MM.1S (cell line): ENCODE data around the gene RBMS3.
"Not testable (repeated sequence)": the region's sequence is repeated elsewhere in the genome, so short reads cannot be mapped to it uniquely, and the experiment has no call there.

Experiments
- DNase-seq: peaks from one replicate; pipeline ENCODE4 v3.0.0-alpha.2; 2015
- H2AFZ ChIP-seq: fragments of 300-600 bp; sonication (generic); 2 replicates; pipeline ENCODE4 v1.6.0; 2016; ENCODE audit warnings: antibody characterized with exemption, low read length
- H3F3A ChIP-seq: fragments of 300-600 bp; sonication (generic); 2 replicates; pipeline ENCODE4 v1.6.1; 2016; ENCODE audit warnings: mild to moderate bottlenecking, antibody characterized with exemption, low read length, moderate library complexity, mixed read lengths; ENCODE audit not compliant: insufficient read depth
- H3K27ac ChIP-seq: fragments of 300-600 bp; sonication (generic); 2 replicates; pipeline ENCODE4 v1.5.1; 2016; ENCODE audit warnings: mild to moderate bottlenecking, low read length
- H3K27me3 ChIP-seq: fragments of 300-600 bp; sonication (generic); replicated peaks from 2 replicates; pipeline ENCODE4 v1.6.0; 2016; ENCODE audit warnings: low read length; ENCODE audit not compliant: insufficient read depth
- H3K36me3 ChIP-seq: fragments of 300-600 bp; sonication (generic); replicated peaks from 2 replicates; pipeline ENCODE4 v1.6.1; 2016; ENCODE audit warnings: mild to moderate bottlenecking, low read length, mixed read lengths; ENCODE audit not compliant: insufficient read depth
- H3K4me1 ChIP-seq: fragments of 300-600 bp; sonication (generic); 2 replicates; pipeline ENCODE4 v1.6.1; 2016; ENCODE audit warnings: low read length, mixed read lengths
- H3K4me2 ChIP-seq: fragments of 300-600 bp; sonication (generic); 2 replicates; pipeline ENCODE4 v1.6.0; 2016; ENCODE audit warnings: low read depth, low read length
- H3K4me3 ChIP-seq: fragments of 300-600 bp; sonication (generic); 2 replicates; pipeline ENCODE4 v1.5.1; 2016; ENCODE audit warnings: low read length, mixed read lengths
- H3K79me2 ChIP-seq: fragments of 300-600 bp; sonication (generic); 2 replicates; pipeline ENCODE4 v1.6.1; 2016; ENCODE audit warnings: mixed run types, low read length, mixed read lengths
- H3K9ac ChIP-seq: fragments of 300-600 bp; sonication (generic); 2 replicates; pipeline ENCODE4 v1.6.1; 2016; ENCODE audit warnings: low read length, mixed read lengths
- H3K9me2 ChIP-seq: fragments of 300-600 bp; sonication (generic); replicated peaks from 2 replicates; pipeline ENCODE4 v1.6.1; 2016; ENCODE audit warnings: mild to moderate bottlenecking, low read length, mixed read lengths; ENCODE audit not compliant: insufficient read depth
- H3K9me3 ChIP-seq: fragments of 300-600 bp; sonication (generic); replicated peaks from 2 replicates; pipeline ENCODE4 v1.6.1; 2016; ENCODE audit warnings: mild to moderate bottlenecking, low read length, mixed read lengths; ENCODE audit not compliant: insufficient read depth
- H4K20me1 ChIP-seq: fragments of 300-600 bp; sonication (generic); 2 replicates; pipeline ENCODE4 v1.6.1; 2016; ENCODE audit warnings: mild to moderate bottlenecking, low read length, moderate library complexity, mixed read lengths; ENCODE audit not compliant: insufficient read depth
- EZH2 ChIP-seq: fragments of 300-600 bp; sonication (generic); optimal IDR thresholded peaks from 2 replicates; pipeline ENCODE3; 2017; ENCODE audit warnings: low read depth, mild to moderate bottlenecking, antibody characterized with exemption, low read length, mixed read lengths
- EZH2phosphoT487 ChIP-seq: fragments of 300-600 bp; sonication (generic); IDR thresholded peaks from 2 replicates; pipeline ENCODE4 v1.6.1; 2018; ENCODE audit warnings: antibody characterized with exemption, low read length
- TF ChIP-seq, protein P1 (sequence below): fragments of 300-600 bp; sonication (generic); IDR thresholded peaks from 2 replicates; pipeline ENCODE4 v1.5.1; 2016; ENCODE audit warnings: antibody characterized with exemption, low read length, mixed read lengths

The RBMS3 gene

DNA sequence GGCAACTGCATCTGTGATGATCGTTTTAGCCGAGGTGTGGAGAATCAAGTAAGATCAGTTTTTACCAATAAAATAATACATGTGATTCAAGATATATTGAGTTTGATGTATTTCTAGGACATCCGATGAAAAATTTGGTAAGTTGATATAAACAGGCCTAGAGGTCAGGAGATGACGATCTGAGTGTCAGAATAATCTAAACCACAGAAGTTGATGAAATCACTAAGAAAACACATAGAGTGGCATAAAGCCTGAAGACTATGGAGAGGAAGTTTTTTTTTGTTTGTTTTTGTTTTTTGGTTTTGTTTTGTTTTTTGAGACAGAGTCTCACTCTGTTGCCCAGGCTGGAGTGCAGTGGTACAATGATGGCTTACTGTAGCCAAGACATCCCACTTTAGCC, 235.3 kb downstream of the RBMS3 start:
- Histone ChIP-seq H3K27me3 (no peaks in the 10 kb centered on the region), H3F3A (no peaks in the 10 kb centered on the region; the same call in 1 of the 2 replicates), H2AFZ (no peak overlapping the region), H3K4me3 (no peak overlapping the region), H3K27ac (no peak overlapping the region), H3K79me2 (no peaks in the 10 kb centered on the region), H3K9ac (no peak overlapping the region), H3K9me2 (no peaks in the 10 kb centered on the region), H3K4me2 (no peak overlapping the region), H3K4me1 (peaks cover 11% of the 10 kb centered on the region), H3K36me3 (no peaks in the 10 kb centered on the region), H4K20me1 (no peaks in the 10 kb centered on the region), H3K9me3 (no peaks in the 10 kb centered on the region)
- TF ChIP-seq EZH2 (no peak), EZH2phosphoT487 (no peak)
- TF ChIP-seq, protein P1, sequence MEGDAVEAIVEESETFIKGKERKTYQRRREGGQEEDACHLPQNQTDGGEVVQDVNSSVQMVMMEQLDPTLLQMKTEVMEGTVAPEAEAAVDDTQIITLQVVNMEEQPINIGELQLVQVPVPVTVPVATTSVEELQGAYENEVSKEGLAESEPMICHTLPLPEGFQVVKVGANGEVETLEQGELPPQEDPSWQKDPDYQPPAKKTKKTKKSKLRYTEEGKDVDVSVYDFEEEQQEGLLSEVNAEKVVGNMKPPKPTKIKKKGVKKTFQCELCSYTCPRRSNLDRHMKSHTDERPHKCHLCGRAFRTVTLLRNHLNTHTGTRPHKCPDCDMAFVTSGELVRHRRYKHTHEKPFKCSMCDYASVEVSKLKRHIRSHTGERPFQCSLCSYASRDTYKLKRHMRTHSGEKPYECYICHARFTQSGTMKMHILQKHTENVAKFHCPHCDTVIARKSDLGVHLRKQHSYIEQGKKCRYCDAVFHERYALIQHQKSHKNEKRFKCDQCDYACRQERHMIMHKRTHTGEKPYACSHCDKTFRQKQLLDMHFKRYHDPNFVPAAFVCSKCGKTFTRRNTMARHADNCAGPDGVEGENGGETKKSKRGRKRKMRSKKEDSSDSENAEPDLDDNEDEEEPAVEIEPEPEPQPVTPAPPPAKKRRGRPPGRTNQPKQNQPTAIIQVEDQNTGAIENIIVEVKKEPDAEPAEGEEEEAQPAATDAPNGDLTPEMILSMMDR: no peak
- no peak for DNase-seq

DNA sequence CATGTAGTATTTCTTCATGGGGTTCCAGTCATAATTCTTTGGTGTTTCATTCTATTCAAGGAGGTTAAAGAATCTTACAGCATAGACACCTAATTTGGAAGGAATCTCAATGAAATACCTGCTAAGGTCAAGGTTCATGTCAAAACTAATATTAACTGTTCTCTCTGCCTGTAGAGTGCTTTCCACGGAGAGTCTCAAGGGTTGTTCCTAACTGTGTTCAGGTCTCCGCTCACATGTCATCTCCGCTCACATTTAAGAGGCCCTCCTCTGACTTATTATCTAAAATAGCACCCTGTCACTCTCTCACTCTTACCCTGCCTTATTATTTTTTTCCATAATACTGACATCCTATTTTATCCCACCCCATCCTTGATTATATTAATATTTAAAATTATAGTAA, 239.9 kb downstream of the RBMS3 start:
- Histone ChIP-seq H3K79me2 (no peaks in the 10 kb centered on the region), H3K27me3 (no peaks in the 10 kb centered on the region), H3K27ac (no peak overlapping the region), H3K36me3 (no peaks in the 10 kb centered on the region), H2AFZ (no peak overlapping the region), H3F3A (no peaks in the 10 kb centered on the region), H3K4me1 (peaks cover under 1% of the 10 kb centered on the region; the same call in 1 of the 2 replicates), H3K9me2 (no peaks in the 10 kb centered on the region), H3K4me3 (no peak overlapping the region), H3K9me3 (no peaks in the 10 kb centered on the region), H3K4me2 (no peak overlapping the region), H4K20me1 (no peaks in the 10 kb centered on the region), H3K9ac (no peak overlapping the region)
- DNase-seq: no peak
- TF ChIP-seq EZH2phosphoT487 (no peak), EZH2 (no peak)
- TF ChIP-seq, protein P1: no peak

DNA sequence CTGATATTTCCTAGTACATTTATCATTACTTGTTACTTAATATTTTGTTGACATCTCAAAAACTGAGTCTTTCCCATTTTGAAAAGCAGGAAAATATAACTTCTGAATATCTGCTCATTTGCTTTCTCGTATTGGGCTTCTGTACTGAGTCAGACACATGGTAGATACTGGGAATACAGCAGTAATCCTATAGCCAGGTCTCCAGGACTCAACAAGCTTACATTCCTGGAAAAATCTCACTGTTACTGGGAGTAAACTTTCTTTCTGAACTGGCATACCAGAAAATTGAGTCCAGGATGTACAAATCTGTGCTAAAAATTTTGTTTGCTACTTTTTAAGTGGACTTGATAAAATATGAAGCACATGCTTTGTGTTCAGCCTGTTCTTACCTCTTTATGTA, 240.4 kb downstream of the RBMS3 start:
- Histone ChIP-seq H3K9ac (no peak overlapping the region), H2AFZ (no peak overlapping the region), H3K4me2 (no peak overlapping the region), H3K9me3 (no peaks in the 10 kb centered on the region), H3K9me2 (no peaks in the 10 kb centered on the region), H3K27me3 (no peaks in the 10 kb centered on the region), H3K27ac (no peak overlapping the region), H3F3A (no peaks in the 10 kb centered on the region), H3K4me1 (no peaks in the 10 kb centered on the region), H4K20me1 (no peaks in the 10 kb centered on the region), H3K4me3 (no peak overlapping the region), H3K36me3 (no peaks in the 10 kb centered on the region), H3K79me2 (no peaks in the 10 kb centered on the region)
- TF ChIP-seq EZH2phosphoT487 (no peak), EZH2 (no peak)
- TF ChIP-seq, protein P1: no peak
- DNase-seq: no peak

DNA sequence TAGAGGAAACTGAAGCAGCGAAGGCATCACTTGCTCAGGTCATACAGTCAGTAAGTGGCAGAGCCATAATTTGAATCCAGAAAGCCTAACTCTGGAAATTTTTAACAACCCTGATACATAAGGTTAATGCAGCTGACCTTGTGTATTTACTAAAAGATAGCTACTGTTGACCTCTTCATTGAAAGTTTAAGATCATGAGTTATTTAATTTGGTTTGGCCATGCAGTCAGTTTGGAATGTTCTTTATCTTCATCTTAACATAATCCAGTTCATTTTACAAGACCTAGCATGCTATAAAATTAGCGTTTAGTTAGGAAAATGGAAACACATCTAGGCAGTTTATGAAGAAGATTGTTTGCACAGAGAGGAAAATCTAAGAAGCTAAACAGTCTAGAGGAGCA, 240.9 kb downstream of the RBMS3 start:
- H3K27me3 ChIP-seq: no peaks in the 10 kb centered on the region
- H3K4me1 ChIP-seq: no peaks in the 10 kb centered on the region
- no peak overlapping the region for H3K9ac ChIP-seq
- H2AFZ ChIP-seq: no peak overlapping the region
- no peaks in the 10 kb centered on the region for H3K36me3 ChIP-seq
- H3K9me3 ChIP-seq: no peaks in the 10 kb centered on the region
- no peak overlapping the region for H3K4me2 ChIP-seq
- TF ChIP-seq EZH2phosphoT487: no peak
- TF ChIP-seq, protein P1: no peak
- H3K4me3 ChIP-seq: no peak overlapping the region
- H4K20me1 ChIP-seq: no peaks in the 10 kb centered on the region
- no peaks in the 10 kb centered on the region for H3F3A ChIP-seq
- no peaks in the 10 kb centered on the region for H3K79me2 ChIP-seq
- no peaks in the 10 kb centered on the region for H3K9me2 ChIP-seq
- no peak for DNase-seq
- no peak overlapping the region for H3K27ac ChIP-seq

DNA sequence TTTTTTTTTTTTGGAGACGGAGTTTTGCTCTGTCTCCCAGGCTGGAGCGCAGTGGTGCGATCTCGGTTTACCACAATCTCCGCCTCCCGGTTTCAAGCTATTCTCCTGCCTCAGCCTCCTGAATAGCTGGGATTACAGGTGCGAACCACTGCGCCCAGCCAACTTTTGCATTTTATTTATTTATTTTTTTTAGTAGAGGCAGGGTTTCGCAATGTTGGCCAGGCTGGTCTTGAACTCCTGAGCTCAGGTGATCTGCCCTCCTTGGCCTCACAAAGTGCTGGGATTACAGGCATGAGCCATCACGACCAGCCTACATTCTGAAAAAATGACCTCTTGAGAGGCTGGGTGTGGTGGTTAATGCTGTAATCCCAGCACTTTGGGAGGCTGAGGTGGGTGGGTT, 243.6 kb downstream of the RBMS3 start:
- not testable (repeated sequence) for H3K27me3 ChIP-seq, H4K20me1 ChIP-seq, H3K36me3 ChIP-seq, H3K4me1 ChIP-seq, H3K79me2 ChIP-seq, H3F3A ChIP-seq, H3K9me3 ChIP-seq, H3K4me2 ChIP-seq, H2AFZ ChIP-seq, DNase-seq, H3K4me3 ChIP-seq, H3K9ac ChIP-seq, H3K9me2 ChIP-seq, H3K27ac ChIP-seq
